K562 (cell line): ENCODE results near the gene MAB21L3. TPM values are rescaled to one million over a fixed set of nuclear protein-coding genes. Genes with fewer than 3 reads are reported as not detected.

Source experiments
- ATAC-seq: fragments of 200-7000 bp; cut with Tn5 transposase; 3 replicates; pipeline ENCODE4 v1.9.1; 2020; ENCODE audit warnings: moderate library complexity
- BruUV-seq: library from RNA; stranded (reverse); fragments of 400-500 nt; replicated peaks from 2 replicates; lab custom pipeline; 2021; lab: Mats Ljungman, UMichigan
- CTCF ChIA-PET: fragments of 300-600 bp; formaldehyde crosslinking; extraction: SDS; loops from one replicate; lab custom pipeline; 2021; ENCODE audit warnings: low intra/inter-chr PET ratio; lab: Yijun Ruan, JAX
- POLR2A ChIA-PET: fragments of 300-600, 350-650 bp; sonication (Branson Sonifier 250); formaldehyde crosslinking; extraction: SDS; loops from one replicate; lab custom pipeline; 2021; ENCODE audit warnings: antibody characterized with exemption, inconsistent platforms; lab: Yijun Ruan, JAX
- DNase-seq, 4 experiments: peaks; one replicate each; pipeline versions ENCODE4 v3.0.0 to v3.0.0-alpha.2; 2011 to 2018; ENCODE audit warnings: low spot score in 3 of 4, mixed read lengths in 3 of 4; ENCODE audit errors: extremely low read depth in 1 of 4
- FAIRE-seq: peaks from 2 replicates; lab custom pipeline; 2011; peaks lifted over from hg19 to GRCh38; lab: Jason Lieb, UNC
- H2AFZ ChIP-seq: 2 replicates; pipeline ENCODE4 v1.6.0; 2011; ENCODE audit warnings: low read depth, low read length, control low read depth, inconsistent platforms
- H3K27ac ChIP-seq: fragments of 200-600 bp; 3 replicates; pipeline ENCODE4 v1.8.0; 2011; ENCODE audit warnings: low read depth, mild to moderate bottlenecking, control low read depth, inconsistent platforms, low read length, moderate library complexity, mixed read lengths; ENCODE audit errors: extremely low read depth
- H3K27me3 ChIP-seq, 2 experiments: fragments of 300-600 bp in 1 of 2; 2 replicates in 1 of 2; 3 replicates in 1 of 2; pipeline versions ENCODE4 v1.6.0 to v1.8.0; 2011; ENCODE audit warnings: inconsistent platforms in 2 of 2, low read length in 2 of 2, mild to moderate bottlenecking in 1 of 2, mixed read lengths in 1 of 2, moderate library complexity in 1 of 2; ENCODE audit not compliant: control insufficient read depth in 2 of 2, insufficient read depth in 2 of 2
- H3K36me3 ChIP-seq: fragments of 300-600 bp; 3 replicates; pipeline ENCODE4 v1.8.0; 2011; ENCODE audit warnings: mild to moderate bottlenecking, low read length, inconsistent platforms; ENCODE audit not compliant: control insufficient read depth, insufficient read depth
- H3K4me1 ChIP-seq, 2 experiments: fragments of 200-600 bp in 1 of 2; replicated peaks in 1 of 2; 2 replicates in 1 of 2; 3 replicates in 1 of 2; pipeline versions ENCODE4 v1.5.1 to v1.8.0; 2011; ENCODE audit warnings: inconsistent platforms in 2 of 2, low read length in 2 of 2, mild to moderate bottlenecking in 1 of 2, mixed read lengths in 1 of 2, moderate library complexity in 1 of 2; ENCODE audit not compliant: control insufficient read depth in 2 of 2, insufficient read depth in 2 of 2
- H3K4me2 ChIP-seq: 2 replicates; pipeline ENCODE4 v1.6.1; 2011; ENCODE audit warnings: low read length, control low read depth, inconsistent platforms, mixed read lengths; ENCODE audit not compliant: insufficient read depth
- H3K4me3 ChIP-seq: fragments of 200-600 bp; sonication (generic), shearing (Covaris generic); 2 replicates; pipeline ENCODE4 v1.5.1; 2016; ENCODE audit warnings: control low read depth, inconsistent platforms
- H3K79me2 ChIP-seq: fragments of 200-600 bp; 3 replicates; pipeline ENCODE4 v1.8.0; 2011; ENCODE audit warnings: low read length, inconsistent platforms; ENCODE audit not compliant: control insufficient read depth, insufficient read depth
- H3K9ac ChIP-seq, 2 experiments: 2 replicates each; pipeline versions ENCODE4 v1.6.0 to v1.6.1; 2011; ENCODE audit warnings: low read depth in 2 of 2, low read length in 2 of 2, control low read depth in 1 of 2, inconsistent platforms in 1 of 2, mild to moderate bottlenecking in 1 of 2, mixed read lengths in 1 of 2; ENCODE audit not compliant: insufficient read depth in 1 of 2
- H3K9me1 ChIP-seq: one replicate; pipeline ENCODE4 v1.6.0; 2011; ENCODE audit warnings: inconsistent platforms, mild to moderate bottlenecking, low read length, moderate library complexity; ENCODE audit not compliant: control insufficient read depth, insufficient read depth
- H3K9me3 ChIP-seq: replicated peaks from 2 replicates; pipeline ENCODE4 v1.5.1; 2011; ENCODE audit warnings: low read depth, low read length, inconsistent platforms; ENCODE audit not compliant: control insufficient read depth, insufficient read depth
- H4K20me1 ChIP-seq: replicated peaks from 2 replicates; pipeline ENCODE4 v1.6.1; 2011; ENCODE audit warnings: low read length, inconsistent platforms, mixed read lengths; ENCODE audit not compliant: control insufficient read depth, insufficient read depth
- ATF3 ChIP-seq, 2 experiments: fragments of 450-650 bp in 1 of 2; sonication (generic) in 1 of 2; formaldehyde crosslinking in 1 of 2; IDR thresholded peaks in 1 of 2; conservative IDR thresholded peaks in 1 of 2; 2 replicates each; pipeline versions ENCODE4 v1.6.1 to v1.8.1; 2016 to 2023; ENCODE audit warnings: mild to moderate bottlenecking in 2 of 2, moderate library complexity in 2 of 2, inconsistent platforms in 1 of 2, missing genetic modification reagents in 1 of 2
- CHD2 ChIP-seq: IDR thresholded peaks from 2 replicates; pipeline ENCODE4 v1.6.1; 2011; ENCODE audit warnings: low read depth, low read length
- HNRNPH1 ChIP-seq: fragments of 200-400 bp; formaldehyde crosslinking; optimal IDR thresholded peaks from 2 replicates; pipeline ENCODE3; 2017; ENCODE audit warnings: low read depth, mild to moderate bottlenecking, low read length, moderate library complexity
- MIER1 ChIP-seq: fragments of 450-650 bp; IDR thresholded peaks from 2 replicates; pipeline ENCODE4 v1.6.1; 2016; ENCODE audit warnings: antibody characterized with exemption, mild to moderate bottlenecking, low read depth
- POU5F1 ChIP-seq: fragments of 150-350 bp; IDR thresholded peaks from 2 replicates; pipeline ENCODE4 v1.6.1; 2014; ENCODE audit warnings: borderline replicate concordance, low read length, low read depth, mild to moderate bottlenecking; ENCODE audit not compliant: partially characterized antibody
- RBM34 ChIP-seq: fragments of 200-400 bp; formaldehyde crosslinking; IDR thresholded peaks from 2 replicates; pipeline ENCODE4 v1.6.1; 2018; ENCODE audit warnings: low read length, borderline replicate concordance; ENCODE audit not compliant: insufficient read depth
- SIX5 ChIP-seq, 2 experiments: IDR thresholded peaks; 2 replicates each; pipeline ENCODE4 v1.6.1; 2011; ENCODE audit warnings: low read length in 2 of 2, borderline replicate concordance in 1 of 2, low read depth in 1 of 2, mild to moderate bottlenecking in 1 of 2, moderate library complexity in 1 of 2; ENCODE audit not compliant: insufficient read depth in 1 of 2
- SMC3 ChIP-seq: conservative IDR thresholded peaks from 2 replicates; pipeline ENCODE4 v1.6.1; 2011; ENCODE audit warnings: low read depth, low read length, improper control_type of control experiment; ENCODE audit not compliant: insufficient read depth
- SREBF1 ChIP-seq: fragments of 150-350 bp; IDR thresholded peaks from 2 replicates; pipeline ENCODE4 v1.6.1; 2014; ENCODE audit warnings: antibody characterized with exemption, low read depth, low read length, borderline replicate concordance
- SRSF9 ChIP-seq: fragments of 200-400 bp; formaldehyde crosslinking; IDR thresholded peaks from 2 replicates; pipeline ENCODE4 v1.6.1; 2017; ENCODE audit warnings: low read depth, low read length, borderline replicate concordance
- TBL1XR1 ChIP-seq, 2 experiments: IDR thresholded peaks; 2 replicates each; pipeline ENCODE4 v1.6.1; 2012; ENCODE audit warnings: improper control_type of control experiment in 2 of 2, low read length in 2 of 2, mild to moderate bottlenecking in 1 of 2
- TCFL5 ChIP-seq: fragments of 250-450 bp; sonication (Bioruptor Pico); conservative IDR thresholded peaks from 2 replicates; pipeline ENCODE4 v1.6.1; 2021; ENCODE audit warnings: mild to moderate bottlenecking, moderate library complexity, matching md5 sums
- TSC22D4 ChIP-seq: fragments of 450-650 bp; IDR thresholded peaks from 2 replicates; pipeline ENCODE4 v1.6.1; 2016; ENCODE audit warnings: missing genetic modification characterization, missing biosample characterization, control low read depth
- ZBTB7A ChIP-seq: IDR thresholded peaks from 2 replicates; pipeline ENCODE4 v1.6.1; 2011; ENCODE audit warnings: low read depth, mild to moderate bottlenecking, low read length, moderate library complexity, borderline replicate concordance; ENCODE audit not compliant: control insufficient read depth
- ZNF316 ChIP-seq: fragments of 450-650 bp; IDR thresholded peaks from 2 replicates; pipeline ENCODE4 v1.6.1; 2016
- ZNF586 ChIP-seq: fragments of 450-650 bp; formaldehyde crosslinking; conservative IDR thresholded peaks from 2 replicates; pipeline ENCODE4 v1.4.0; 2020; ENCODE audit warnings: mild to moderate bottlenecking, moderate library complexity
- WGBS: fragments of 100-300 bp; shearing (Covaris generic); methylation state at CpG from one replicate; pipeline ENCODE4 v1.1.6; 2016; ENCODE audit warnings: low coverage, mixed read lengths; ENCODE audit not compliant: insufficient coverage; ENCODE audit errors: missing lambda C conversion rate; 5-methylcytosine and 5-hydroxymethylcytosine counted together
- in situ Hi-C: fragments of 300-500 bp; cut with MboI; formaldehyde crosslinking; loops from 4 replicates; pipeline ENCODE4 v1.15.0; 2018; ENCODE audit warnings: inconsistent platforms, mixed read lengths
- intact Hi-C: fragments of 100-400 bp; cut with micrococcal nuclease; formaldehyde crosslinking; loops from 2 replicates; pipeline ENCODE4 v1.14.2; 2022
- polyA plus RNA-seq, 8 experiments: library from polyadenylated mRNA; depleted of rRNA in 4 of 8; stranded (reverse) in 5 of 8; unstranded in 3 of 8; fragments of >200 nt; fragmentation: Nextera tagmentation in 2 of 8; fragmentation: Illumina TruSeq in 1 of 8; extraction: Ambion mirVana in 2 of 8; extraction: Trizol in 1 of 8; gene quantifications; 2 replicates each; pipeline versions ENCODE4 v1.2.1 to v1.2.3, GENCODE V29; 2011 to 2014; ENCODE audit warnings: inconsistent platforms in 1 of 8, missing spikeins in 1 of 8
- total RNA-seq, 7 experiments: library from RNA; depleted of rRNA in 6 of 7; stranded (reverse); fragments of >200 nt in 6 of 7; fragmentation: Illumina TruSeq in 2 of 7; extraction: Trizol in 2 of 7; gene quantifications; 2 replicates each; pipeline versions ENCODE4 v1.2.1 to v1.2.3, GENCODE V29; 2011 to 2021; ENCODE audit warnings: low replicate concordance in 1 of 7

MAB21L3 gene
- total and polyA plus RNA-seq, 9 of the 15 experiments (the other 6 are each of a cell fraction or from before 2014, with no cell fraction given): not detected

DNA sequence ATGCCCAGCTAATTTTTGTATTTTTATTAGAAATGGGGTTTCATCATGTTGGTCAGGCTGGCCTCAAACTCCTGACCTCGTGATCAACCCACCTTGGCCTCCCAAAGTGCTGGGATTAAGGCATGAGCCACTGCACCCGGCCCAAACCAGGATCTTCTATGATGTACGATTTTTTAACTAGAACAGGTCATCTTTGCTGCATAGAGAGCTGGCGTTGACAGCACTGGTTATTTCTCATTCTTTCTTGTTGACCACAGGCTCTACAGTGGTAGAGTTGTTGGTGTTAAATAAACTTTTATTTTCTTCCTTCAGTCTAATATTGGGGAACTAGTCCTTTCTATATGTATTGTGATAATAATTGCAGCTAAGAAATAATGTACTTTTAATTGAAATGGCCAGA, 3.8 kb upstream of the MAB21L3 start:
- 0% methylated on average over 4 of the region's 4 CpGs for WGBS
- no peak for TF ChIP-seq POU5F1
- TF ChIP-seq TBL1XR1 (IDR thresholded peaks at IDR 0.05; ENCODE audit: low read length in 2 of 2): no peak
- TF ChIP-seq ZNF586 (CRISPR knock-in tag): no peak
- TF ChIP-seq SRSF9: no peak
- FAIRE-seq (no peak), DNase-seq (no peak), ATAC-seq (no peak)
- POLR2A ChIA-PET: interaction anchor here (0.7 to 1.5 kb wide), 5 partner anchors 8 to 285 kb away, joined by 3 to 5 read pairs (median 3); no protein-coding TSS in a partner anchor
- no peaks in the 10 kb centered on the region for H3K36me3 ChIP-seq
- in situ Hi-C loops (no loop called here), intact Hi-C loops (no loop called here)
- no peak overlapping the region for H3K9ac ChIP-seq
- H2AFZ ChIP-seq: no peak overlapping the region
- H3K27ac ChIP-seq: no peak overlapping the region
- no peaks in the 10 kb centered on the region for H4K20me1 ChIP-seq
- no peaks in the 10 kb centered on the region for H3K4me1 ChIP-seq
- H3K79me2 ChIP-seq: no peaks in the 10 kb centered on the region
- H3K9me3 ChIP-seq: no peaks in the 10 kb centered on the region
- no peak overlapping the region for H3K4me2 ChIP-seq
- no peak overlapping the region for H3K4me3 ChIP-seq
- no peaks in the 10 kb centered on the region for H3K9me1 ChIP-seq
- CTCF ChIA-PET: no interaction called here
- BruUV-seq: no TSS peak
- peaks cover 4 to 21% of the 10 kb centered on the region in 2 experiments; a peak in 4 of 5 replicates for H3K27me3 ChIP-seq

DNA sequence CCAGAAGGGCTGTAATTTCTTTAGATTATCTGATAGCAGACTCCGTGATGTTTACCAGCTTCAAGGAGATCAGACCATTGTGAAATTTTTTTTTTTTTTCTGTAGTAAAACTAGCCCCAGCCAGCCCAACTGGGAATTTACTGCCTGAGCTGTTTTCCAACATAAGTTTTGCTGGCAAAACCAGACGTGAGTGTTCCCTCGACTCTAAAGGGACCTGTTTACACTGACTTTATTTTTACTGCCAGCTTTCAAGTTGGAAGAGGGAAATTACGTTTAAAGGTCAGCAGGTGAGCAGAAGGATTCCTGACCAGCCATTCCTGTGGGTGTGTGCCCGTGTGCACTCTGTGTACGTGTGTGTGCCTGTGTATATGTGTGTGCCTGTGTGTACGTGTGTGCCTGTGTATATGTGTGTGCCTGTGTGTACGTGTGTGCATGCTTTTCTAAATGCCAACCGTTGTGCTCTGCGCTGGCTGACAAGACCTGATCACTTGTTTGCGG, 374 bp downstream of the MAB21L3 start:
- Histone ChIP-seq H3K4me3 (no peak overlapping the region), H4K20me1 (no peaks in the 10 kb centered on the region)
- FAIRE-seq: no peak
- TF ChIP-seq ATF3 (IDR thresholded peaks at IDR 0.05): no peak
- TF ChIP-seq ATF3 (CRISPR knock-in tag; conservative IDR thresholded peaks at IDR 0.05): no peak
- no peak for TF ChIP-seq RBM34
- no peak for TF ChIP-seq SIX5 (IDR thresholded peaks at IDR 0.05; ENCODE audit: borderline replicate concordance in 1 of 2, insufficient read depth in 1 of 2, low read depth in 1 of 2, low read length in 2 of 2)
- TF ChIP-seq TSC22D4: no peak
- no peak for TF ChIP-seq MIER1
- TF ChIP-seq SMC3: no peak
- no peak for TF ChIP-seq SREBF1
- no peak for TF ChIP-seq TCFL5 (CRISPR knock-in tag)
- no peak for TF ChIP-seq HNRNPH1
- TF ChIP-seq ZNF316: no peak
- TF ChIP-seq CHD2: no peak
- no peak for TF ChIP-seq ZBTB7A

More for the DNA sequence above, 374 bp downstream of the MAB21L3 start:
- 4% methylated on average over 11 of the region's 11 CpGs for WGBS
- intact Hi-C loops (no loop called here), in situ Hi-C loops (no loop called here)
- DNase-seq (no peak), ATAC-seq (no peak)
- no TSS peak for BruUV-seq
- CTCF ChIA-PET: no interaction called here
- H3K4me2 ChIP-seq: no peak overlapping the region
- no peaks in the 10 kb centered on the region for H3K9me1 ChIP-seq
- no peak overlapping the region for H3K27ac ChIP-seq
- peaks cover 8 to 26% of the 10 kb centered on the region in 2 experiments for H3K27me3 ChIP-seq
- POLR2A ChIA-PET: interaction anchor here (1.0 kb wide), 1 partner anchor 374 kb away, joined by 9 read pairs; no protein-coding TSS in a partner anchor
- H3K79me2 ChIP-seq: no peaks in the 10 kb centered on the region
- no peaks in the 10 kb centered on the region for H3K9me3 ChIP-seq
- H3K4me1 ChIP-seq: no peaks in the 10 kb centered on the region
- H3K36me3 ChIP-seq: no peaks in the 10 kb centered on the region
- no peak overlapping the region for H2AFZ ChIP-seq
- H3K9ac ChIP-seq: no peak overlapping the region
